ENCODE measurements around the gene DHX32.

DHX32 gene

GRCh38 chr10:125802739-125803138 lies 78.4 kb downstream of the DHX32 start:
- no peaks in the 10 kb centered on the region for H3K4me1 ChIP-seq (ENCODE audit: low read length)
- H3K27ac ChIP-seq (ENCODE audit: low read length), result no peak overlapping the region
- H4K20me1 ChIP-seq (ENCODE audit: insufficient read depth, low read length), result no peaks in the 10 kb centered on the region
- no peak overlapping the region for H2AFZ ChIP-seq (ENCODE audit: low read depth, low read length)
- no peak overlapping the region for H3K9ac ChIP-seq (ENCODE audit: low read length)
- H3K27me3 ChIP-seq (ENCODE audit: low read depth, low read length), result no peaks in the 10 kb centered on the region
- H3K36me3 ChIP-seq (replicated peaks; ENCODE audit: low read depth, low read length), result peaks cover 5% of the 10 kb centered on the region
- H3K4me2 ChIP-seq (ENCODE audit: low read length), result no peak overlapping the region
- H3K79me2 ChIP-seq (ENCODE audit: low read length), result no peaks in the 10 kb centered on the region
- H3K4me3 ChIP-seq (ENCODE audit: low read length), result no peak overlapping the region
- no peak for TF ChIP-seq CTCF (IDR thresholded peaks at IDR 0.05; ENCODE audit: low read depth, low read length)
- no peak for TF ChIP-seq EZH2phosphoT487 (IDR thresholded peaks at IDR 0.05; ENCODE audit: low read depth)
- no peaks in the 10 kb centered on the region for H3K9me3 ChIP-seq (ENCODE audit: insufficient read depth, low read length)

- Histone ChIP-seq H3K9ac (ENCODE audit: low read length) (no peak overlapping the region), H3K4me1 (ENCODE audit: low read length) (no peaks in the 10 kb centered on the region), H2AFZ (ENCODE audit: low read depth, low read length) (no peak overlapping the region), H3K36me3 (replicated peaks; ENCODE audit: low read depth, low read length) (peaks cover 3% of the 10 kb centered on the region), H4K20me1 (ENCODE audit: insufficient read depth, low read length) (no peaks in the 10 kb centered on the region), H3K4me3 (ENCODE audit: low read length) (no peak overlapping the region), H3K27me3 (ENCODE audit: low read depth, low read length) (no peaks in the 10 kb centered on the region), H3K9me3 (ENCODE audit: insufficient read depth, low read length) (no peaks in the 10 kb centered on the region), H3K27ac (ENCODE audit: low read length) (no peak overlapping the region), H3K79me2 (ENCODE audit: low read length) (no peaks in the 10 kb centered on the region), H3K4me2 (ENCODE audit: low read length) (no peak overlapping the region)
- no peak for TF ChIP-seq EZH2phosphoT487 (IDR thresholded peaks at IDR 0.05; ENCODE audit: low read depth)
- no peak for TF ChIP-seq CTCF (IDR thresholded peaks at IDR 0.05; ENCODE audit: low read depth, low read length)
Measured at GRCh38 chr10:125802131-125802530, 79.0 kb downstream of the DHX32 start.

GRCh38 chr10:125801574-125801973 lies 79.5 kb downstream of the DHX32 start:
- Histone ChIP-seq H3K4me2 (ENCODE audit: low read length) (no peak overlapping the region), H3K4me1 (ENCODE audit: low read length) (no peaks in the 10 kb centered on the region), H3K36me3 (replicated peaks; ENCODE audit: low read depth, low read length) (peaks cover 3% of the 10 kb centered on the region), H3K27me3 (ENCODE audit: low read depth, low read length) (no peaks in the 10 kb centered on the region), H3K79me2 (ENCODE audit: low read length) (no peaks in the 10 kb centered on the region), H3K9ac (ENCODE audit: low read length) (no peak overlapping the region), H3K9me3 (ENCODE audit: insufficient read depth, low read length) (no peaks in the 10 kb centered on the region), H2AFZ (ENCODE audit: low read depth, low read length) (no peak overlapping the region), H3K4me3 (ENCODE audit: low read length) (no peak overlapping the region), H3K27ac (ENCODE audit: low read length) (no peak overlapping the region), H4K20me1 (ENCODE audit: insufficient read depth, low read length) (no peaks in the 10 kb centered on the region)
- TF ChIP-seq CTCF (IDR thresholded peaks at IDR 0.05; ENCODE audit: low read depth, low read length) (no peak), EZH2phosphoT487 (IDR thresholded peaks at IDR 0.05; ENCODE audit: low read depth) (no peak)

- Histone ChIP-seq H3K36me3 (replicated peaks; ENCODE audit: low read depth, low read length) (no peaks in the 10 kb centered on the region), H3K4me2 (ENCODE audit: low read length) (no peak overlapping the region), H3K27me3 (ENCODE audit: low read depth, low read length) (no peaks in the 10 kb centered on the region), H3K27ac (ENCODE audit: low read length) (no peak overlapping the region), H4K20me1 (ENCODE audit: insufficient read depth, low read length) (no peaks in the 10 kb centered on the region), H3K9me3 (ENCODE audit: insufficient read depth, low read length) (no peaks in the 10 kb centered on the region), H3K4me1 (ENCODE audit: low read length) (no peaks in the 10 kb centered on the region), H3K9ac (ENCODE audit: low read length) (no peak overlapping the region), H2AFZ (ENCODE audit: low read depth, low read length) (no peak overlapping the region), H3K4me3 (ENCODE audit: low read length) (no peak overlapping the region), H3K79me2 (ENCODE audit: low read length) (no peaks in the 10 kb centered on the region)
- no peak for TF ChIP-seq CTCF (IDR thresholded peaks at IDR 0.05; ENCODE audit: low read depth, low read length)
- no peak for TF ChIP-seq EZH2phosphoT487 (IDR thresholded peaks at IDR 0.05; ENCODE audit: low read depth)
Measured at GRCh38 chr10:125799451-125800182, 81.5 kb downstream of the DHX32 start.
